ENCODE results near the gene OR5T3. TPM values are rescaled to one million over a fixed set of nuclear protein-coding genes. Genes with fewer than 3 reads are reported as not detected.

Gene OR5T3
- total RNA-seq, 2 experiments from 2014 or later: not detected

- no peak within 1 kb of the TSS for H3K27ac Mint-ChIP-seq
- H3K27ac ChIP-seq (ENCODE audit: low read depth in 1 of 2, low read length in 2 of 2): no peak within 1 kb of the TSS
- H3K27me3 ChIP-seq (ENCODE audit: control insufficient read depth in 1 of 2, insufficient read depth in 2 of 2, low read length in 2 of 2): no peaks in the 10 kb centered on the region
- no peaks in the 10 kb centered on the region for H3K4me1 ChIP-seq (ENCODE audit: insufficient read depth, low read length)
- no peaks in the 10 kb centered on the region for H3K36me3 ChIP-seq (ENCODE audit: insufficient read depth, low read length)
- no peak within 1 kb of the TSS for H3K4me3 ChIP-seq (ENCODE audit: low read length)
- CTCF ChIA-PET: no interaction called here
- H3K36me3 Mint-ChIP-seq (ENCODE audit: low read depth): no peaks in the 10 kb centered on the region
- POLR2A ChIA-PET: no interaction called here
- no peak for TF ChIP-seq CTCF (IDR thresholded peaks at IDR 0.05)
- peaks cover 11% of the 10 kb centered on the region for H3K9me3 Mint-ChIP-seq
- intact Hi-C loops (cut with DNase I, micrococcal nuclease): no loop called here
- DNase-seq (no peak), ATAC-seq (ENCODE audit: poor library complexity) (no peak)
- H3K4me3 Mint-ChIP-seq: no peak within 1 kb of the TSS
- no peaks in the 10 kb centered on the region for H3K4me1 Mint-ChIP-seq (ENCODE audit: low read depth)
- H3K27me3 Mint-ChIP-seq: no peaks in the 10 kb centered on the region
- H3K9me3 ChIP-seq (ENCODE audit: control insufficient read depth in 1 of 2, insufficient read depth in 1 of 2, low read length in 2 of 2): peaks cover 0 to 6% of the 10 kb centered on the region in 2 experiments
Observed at GRCh38 chr11:56234155-56234554, 17.9 kb upstream of the OR5T3 start, which contains the start of gene OR5T2. OR5T2 (minus strand) TSS chr11:56234255; CDS start chr11:56233062, 1,193 bp downstream.

- no peak for TF ChIP-seq CTCF (IDR thresholded peaks at IDR 0.05)
- POLR2A ChIA-PET: no interaction called here
- Histone ChIP-seq H3K4me3 (ENCODE audit: low read length) (no peak overlapping the region), H3K36me3 (ENCODE audit: insufficient read depth, low read length) (no peaks in the 10 kb centered on the region), H3K27ac (ENCODE audit: low read depth in 1 of 2, low read length in 2 of 2) (no peak overlapping the region), H3K27me3 (ENCODE audit: control insufficient read depth in 1 of 2, insufficient read depth in 2 of 2, low read length in 2 of 2) (no peaks in the 10 kb centered on the region), H3K9me3 (ENCODE audit: control insufficient read depth in 1 of 2, insufficient read depth in 1 of 2, low read length in 2 of 2) (peaks cover 4 to 7% of the 10 kb centered on the region in 2 experiments), H3K4me1 (ENCODE audit: insufficient read depth, low read length) (no peaks in the 10 kb centered on the region)
- ATAC-seq (ENCODE audit: poor library complexity): no peak
- no peak overlapping the region for H3K27ac Mint-ChIP-seq
- no peaks in the 10 kb centered on the region for H3K4me1 Mint-ChIP-seq (ENCODE audit: low read depth)
- no peaks in the 10 kb centered on the region for H3K27me3 Mint-ChIP-seq
- no peaks in the 10 kb centered on the region for H3K36me3 Mint-ChIP-seq (ENCODE audit: low read depth)
- CTCF ChIA-PET: no interaction called here
- no peak for DNase-seq
- no peak overlapping the region for H3K4me3 Mint-ChIP-seq
- intact Hi-C loops (cut with DNase I, micrococcal nuclease): no loop called here
- peaks cover 23% of the 10 kb centered on the region for H3K9me3 Mint-ChIP-seq
Observed at GRCh38 chr11:56271092-56271491, 19.0 kb downstream of the OR5T3 start.

DNA sequence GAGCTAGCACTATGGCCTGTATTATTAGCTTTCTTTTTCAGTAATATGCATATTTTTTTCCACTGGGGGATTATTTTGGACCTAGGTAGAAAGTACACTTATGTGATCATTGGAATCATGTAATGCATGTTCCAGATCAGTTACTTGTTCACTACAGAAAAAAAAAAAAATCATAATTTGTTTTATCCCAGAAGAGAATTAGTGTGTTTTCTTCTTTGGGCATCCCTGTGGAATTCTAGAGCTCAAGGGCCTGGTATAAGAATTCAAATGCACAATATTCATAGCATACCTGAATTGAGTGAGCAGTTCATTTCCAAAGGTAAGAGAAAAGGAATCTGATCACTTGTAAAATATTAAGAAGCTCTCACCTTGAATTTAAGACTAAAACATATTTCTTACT is 21.8 kb downstream of the OR5T3 start, which contains the start of gene OR5T1:
Gene OR5T1, plus strand, starts transcription at position 301 of the 400 bp plus-strand sequence. CDS start 1,485 bp downstream, outside the sequence.
- Mint-ChIP-seq H3K9me3 (peaks cover 17% of the 10 kb centered on the region), H3K4me3 (no peak within 1 kb of the TSS), H3K27me3 (no peaks in the 10 kb centered on the region), H3K27ac (no peak within 1 kb of the TSS), H3K36me3 (ENCODE audit: low read depth) (no peaks in the 10 kb centered on the region), H3K4me1 (ENCODE audit: low read depth) (no peaks in the 10 kb centered on the region)
- Histone ChIP-seq H3K9me3 (ENCODE audit: control insufficient read depth in 1 of 2, insufficient read depth in 1 of 2, low read length in 2 of 2) (peaks cover 0 to 10% of the 10 kb centered on the region in 2 experiments), H3K27me3 (ENCODE audit: control insufficient read depth in 1 of 2, insufficient read depth in 2 of 2, low read length in 2 of 2) (no peaks in the 10 kb centered on the region), H3K4me3 (ENCODE audit: low read length) (no peak within 1 kb of the TSS), H3K36me3 (ENCODE audit: insufficient read depth, low read length) (no peaks in the 10 kb centered on the region), H3K27ac (ENCODE audit: low read depth in 1 of 2, low read length in 2 of 2) (no peak within 1 kb of the TSS), H3K4me1 (ENCODE audit: insufficient read depth, low read length) (no peaks in the 10 kb centered on the region)
- ATAC-seq (ENCODE audit: poor library complexity) (no peak), DNase-seq (no peak)
- intact Hi-C loops (cut with DNase I, micrococcal nuclease): no loop called here
- ChIA-PET CTCF (no interaction called here), POLR2A (no interaction called here)
- no peak for TF ChIP-seq CTCF (IDR thresholded peaks at IDR 0.05)
